Aorta (tissue), 5 donors: Measurements from ENCODE around the gene ADI1. TPM values are rescaled to one million over a fixed set of nuclear protein-coding genes. Genes with fewer than 3 reads are reported as not detected.

Experiments used
- ATAC-seq: fragments of 200-7000 bp; cut with Tn5 transposase; one replicate; pipeline ENCODE4 v1.9.1; 2022; ENCODE audit warnings: moderate library complexity; ENCODE audit not compliant: low FRiP score
- DNase-seq, 2 donors: peaks; one replicate each; pipeline ENCODE4 v3.0.0-alpha.2; 2020
- H3K27ac ChIP-seq, 2 donors: one replicate each; pipeline ENCODE4 v1.5.1; 2013; ENCODE audit warnings: low read length in 2 of 2, mild to moderate bottlenecking in 2 of 2, moderate library complexity in 2 of 2, control low read depth in 1 of 2, inconsistent platforms in 1 of 2, low read depth in 1 of 2
- H3K27me3 ChIP-seq, 2 donors: one replicate each; pipeline ENCODE4 v1.6.1; 2013; ENCODE audit warnings: control low read depth in 1 of 2, low read length in 1 of 2, mild to moderate bottlenecking in 1 of 2, moderate library complexity in 1 of 2; ENCODE audit not compliant: insufficient read depth in 2 of 2, control insufficient read depth in 1 of 2
- H3K36me3 ChIP-seq, 2 donors: one replicate each; pipeline ENCODE4 v1.6.1; 2013; ENCODE audit warnings: control low read depth in 1 of 2, low read length in 1 of 2, mild to moderate bottlenecking in 1 of 2; ENCODE audit not compliant: insufficient read depth in 2 of 2, control insufficient read depth in 1 of 2
- H3K4me1 ChIP-seq, 2 donors: one replicate each; pipeline ENCODE4 v1.6.1; 2013; ENCODE audit warnings: low read length in 2 of 2, control low read depth in 1 of 2, mild to moderate bottlenecking in 1 of 2, moderate library complexity in 1 of 2; ENCODE audit not compliant: insufficient read depth in 2 of 2, control insufficient read depth in 1 of 2
- H3K4me3 ChIP-seq, 2 donors: one replicate each; pipeline ENCODE4 v1.5.1; 2013; ENCODE audit warnings: low read length in 2 of 2, control low read depth in 1 of 2, mild to moderate bottlenecking in 1 of 2
- H3K9me3 ChIP-seq: one replicate; pipeline ENCODE4 v1.6.1; 2013; ENCODE audit warnings: mild to moderate bottlenecking, low read length; ENCODE audit not compliant: control insufficient read depth
- WGBS, 2 donors: extraction: QIAGEN DNeasy Blood & Tissue Kit; methylation state at CpG; one replicate each; pipeline ENCODE4 v1.1.7; 2013; 5-methylcytosine and 5-hydroxymethylcytosine counted together
- intact Hi-C, 2 donors: fragments of 100-400 bp; cut with DNase I; formaldehyde crosslinking; loops; one replicate each; pipeline versions ENCODE4 v1.14.2 to v1.15.0; 2022
- polyA plus RNA-seq, 2 donors: library from polyadenylated mRNA; stranded (reverse); fragments of 200-250 nt; gene quantifications; one replicate each; pipeline ENCODE4 v1.2.3, GENCODE V29; 2013
- total RNA-seq, 2 donors: library from RNA; stranded (reverse); fragmentation: NEBNext Ultra II Directional; extraction: Animal tissue kit (Norgen Biotek cat#: 25700); gene quantifications; one replicate each; pipeline ENCODE4 v1.2.1, GENCODE V29; 2021
- donor health status: healthy with polysubstance abuse.
- donor health status: Bipolar disorder and iron deficiency.
- donor health status: DM: no; HTN: no; CAD: no.
- donor health status: DM: no; HTN: no; CAD: no.
- donor health status: DM: yes; HTN: yes; CAD: no.

The ADI1 gene
- total and polyA plus RNA-seq, 4 donors = 63.7 to 206 (median 114) TPM

DNA sequence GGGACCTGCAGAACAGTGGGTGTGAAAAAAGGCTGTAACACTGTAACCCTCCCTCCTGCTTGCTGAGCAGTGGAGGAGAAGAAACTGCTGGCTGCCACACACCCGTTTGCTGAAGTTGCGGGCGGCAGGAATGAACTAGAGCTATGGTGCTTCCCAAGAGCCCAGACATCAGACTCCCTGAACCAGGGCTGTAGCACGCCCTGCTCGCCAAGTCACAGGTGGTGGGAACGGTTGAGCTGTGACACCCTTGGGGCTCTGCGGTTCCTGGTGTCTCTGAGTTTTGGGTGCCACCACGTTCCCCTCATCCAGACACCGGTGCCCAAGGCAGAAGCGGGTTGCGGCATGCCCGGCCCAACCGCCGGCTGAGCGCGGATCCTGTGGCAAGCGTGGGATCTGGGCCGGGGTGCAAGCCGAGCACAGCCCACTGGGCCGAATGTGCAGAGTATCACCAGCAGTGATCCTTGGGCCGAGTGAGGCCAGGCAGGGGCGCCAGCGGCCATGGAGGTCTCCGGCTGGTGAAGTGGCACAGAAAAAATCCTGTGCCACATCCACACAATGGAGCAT, 15.0 kb upstream of the ADI1 start:
- DNase-seq = no peak
- no peaks in the 10 kb centered on the region for H3K27me3 ChIP-seq
- H3K36me3 ChIP-seq = no peaks in the 10 kb centered on the region
- intact Hi-C loops = no loop called here
- H3K9me3 ChIP-seq = no peaks in the 10 kb centered on the region
- H3K4me1 ChIP-seq = no peaks in the 10 kb centered on the region
- ATAC-seq = no peak
- H3K4me3 ChIP-seq = no peak overlapping the region
- H3K27ac ChIP-seq = no peak overlapping the region
- 97% methylated on average over 24 of the region's 24 CpGs for whole genome bisulfite sequencing, 2 donors

DNA sequence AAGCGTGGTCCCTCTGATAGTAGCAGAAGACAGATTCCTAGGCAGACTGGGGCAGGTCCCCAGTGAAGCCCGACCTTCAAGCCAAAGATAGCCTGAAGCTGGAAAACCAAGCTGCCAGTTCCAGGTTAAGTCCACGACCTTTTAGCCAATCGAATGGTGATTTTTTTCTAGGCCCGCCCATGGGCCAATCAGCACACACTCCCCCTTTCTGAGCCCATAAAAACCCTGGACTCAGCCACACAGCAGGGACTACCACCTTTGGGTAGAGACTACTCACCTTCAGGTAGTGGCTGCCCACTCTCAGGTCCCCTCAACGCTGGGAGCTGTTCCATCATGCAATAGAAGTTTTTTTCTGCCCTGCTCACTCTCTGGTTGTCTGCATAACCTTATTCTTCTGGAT, 14.5 kb upstream of the ADI1 start:
- intact Hi-C loops = no loop called here
- no peak for ATAC-seq
- Histone ChIP-seq H3K9me3 (no peaks in the 10 kb centered on the region), H3K36me3 (no peaks in the 10 kb centered on the region), H3K27ac (no peak overlapping the region), H3K27me3 (no peaks in the 10 kb centered on the region), H3K4me1 (no peaks in the 10 kb centered on the region), H3K4me3 (no peak overlapping the region)
- no peak for DNase-seq
- 89 to 91% methylated on average over 6 of the region's 6 CpGs for WGBS, 2 donors

DNA sequence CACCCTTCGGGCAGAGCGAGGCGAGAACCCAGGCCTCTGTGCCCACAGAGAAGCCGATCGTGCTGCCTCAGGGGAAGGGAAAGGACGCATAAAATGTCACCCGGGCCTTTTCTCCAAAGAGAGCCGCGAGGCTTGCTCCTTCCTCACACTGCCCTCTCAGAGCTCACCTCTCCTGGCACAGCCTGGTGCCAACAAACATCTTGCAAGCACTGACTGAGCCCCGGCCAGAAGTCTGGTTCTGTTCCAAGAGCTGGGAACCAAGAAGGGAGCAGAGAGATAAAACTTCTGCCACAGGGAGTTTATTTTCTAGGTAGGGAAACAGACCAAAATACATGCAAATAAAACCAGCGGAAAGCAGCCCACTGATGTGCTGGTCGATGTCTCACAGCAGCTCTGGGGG, 13.6 kb upstream of the ADI1 start:
- intact Hi-C loops = no loop called here
- no peaks in the 10 kb centered on the region for H3K27me3 ChIP-seq
- H3K27ac ChIP-seq = no peak overlapping the region
- H3K9me3 ChIP-seq = no peaks in the 10 kb centered on the region
- DNase-seq = no peak
- H3K4me3 ChIP-seq = no peak overlapping the region
- no peaks in the 10 kb centered on the region for H3K4me1 ChIP-seq
- ATAC-seq = no peak
- H3K36me3 ChIP-seq = no peaks in the 10 kb centered on the region
- WGBS, 2 donors = 87 to 89% methylated on average over 12 of the region's 12 CpGs

DNA sequence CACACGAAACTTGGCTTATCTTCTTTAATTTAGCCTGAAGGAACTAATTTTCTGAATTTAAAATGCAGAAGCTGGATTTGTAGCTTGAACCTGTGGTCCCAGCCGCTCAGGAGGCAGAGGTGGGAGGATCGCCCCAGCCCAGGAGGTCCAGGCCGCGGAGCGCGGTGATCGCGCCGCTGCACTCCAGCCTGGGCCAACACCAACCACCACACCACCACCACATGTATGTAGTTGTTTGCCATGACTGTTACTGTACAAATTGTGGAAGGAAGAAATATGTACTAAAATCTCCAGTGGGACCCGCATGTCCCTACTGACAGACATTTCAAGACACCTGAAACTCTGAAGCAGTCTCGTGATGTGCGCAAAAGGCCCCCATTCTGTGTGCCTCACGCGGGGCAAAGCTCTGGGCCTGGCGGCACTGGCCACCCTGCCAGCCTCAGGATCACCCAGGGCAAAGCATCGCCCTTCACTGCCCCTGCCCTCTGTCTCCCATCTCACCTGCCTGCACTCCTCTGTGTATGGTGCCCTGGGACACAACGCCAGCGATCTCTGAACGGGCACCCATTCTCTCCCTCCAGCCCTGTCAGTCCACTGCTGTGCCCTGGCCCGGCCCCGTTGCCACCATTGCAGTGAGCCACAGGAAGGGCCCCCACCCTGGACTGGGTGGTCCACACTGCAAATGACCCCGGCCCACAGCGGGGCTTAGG, 10.1 kb upstream of the ADI1 start:
- Histone ChIP-seq H3K36me3 (no peaks in the 10 kb centered on the region), H3K4me3 (no peak overlapping the region), H3K4me1 (no peaks in the 10 kb centered on the region), H3K27ac (no peak overlapping the region), H3K9me3 (no peaks in the 10 kb centered on the region), H3K27me3 (no peaks in the 10 kb centered on the region)
- intact Hi-C loops = no loop called here
- DNase-seq (no peak), ATAC-seq (no peak)
- 95 to 97% methylated on average over 24 of the region's 24 CpGs for WGBS, 2 donors

DNA sequence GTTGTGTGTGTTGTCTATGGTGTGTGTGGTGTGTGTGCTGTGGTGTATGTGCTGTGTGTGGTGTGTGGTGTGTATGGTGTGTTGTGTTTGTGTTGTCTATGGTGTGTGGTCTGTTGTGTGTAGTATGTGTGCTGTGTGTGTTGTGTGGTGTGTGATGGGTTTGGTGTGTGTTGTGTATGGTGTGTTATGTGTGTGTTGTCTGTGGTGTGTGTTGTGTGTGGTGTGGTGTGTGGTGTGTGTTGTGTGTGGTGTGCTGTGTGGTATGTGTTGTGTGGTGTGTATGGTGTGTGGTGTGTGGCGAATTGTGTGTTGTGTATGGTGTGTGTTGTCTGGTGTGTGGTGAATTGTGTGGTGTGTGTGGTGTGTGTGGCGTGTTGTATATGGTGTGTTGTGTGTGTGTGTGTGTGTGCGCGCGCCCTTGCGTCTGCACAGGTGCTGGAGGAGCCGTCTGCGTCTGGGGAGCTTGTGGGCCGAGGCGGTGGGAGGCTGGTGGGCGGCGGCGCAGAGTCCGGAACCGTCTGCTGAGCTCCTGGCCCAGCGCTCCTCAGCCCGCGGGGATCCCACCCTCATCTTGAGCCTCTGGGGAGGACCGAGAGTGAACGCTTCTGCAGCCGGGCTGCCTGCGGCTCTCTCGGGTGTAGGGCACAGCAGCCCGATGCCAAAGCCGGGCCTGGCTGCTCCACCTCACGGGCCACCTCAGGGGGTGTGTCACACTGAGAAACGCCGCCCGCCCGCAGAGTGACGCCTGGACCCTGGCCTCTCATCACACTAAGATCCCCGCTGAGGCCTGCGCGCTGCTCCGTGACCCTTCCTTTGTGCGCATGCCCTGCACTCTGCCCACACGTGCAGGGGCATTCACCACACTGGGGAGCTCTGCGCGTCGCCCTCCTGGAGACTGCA, 8.8 kb upstream of the ADI1 start:
- peak; percentile 15 for ATAC-seq
- 78 to 85% methylated on average over 40 of the region's 40 CpGs for WGBS, 2 donors
- intact Hi-C loops = no loop called here

DNA sequence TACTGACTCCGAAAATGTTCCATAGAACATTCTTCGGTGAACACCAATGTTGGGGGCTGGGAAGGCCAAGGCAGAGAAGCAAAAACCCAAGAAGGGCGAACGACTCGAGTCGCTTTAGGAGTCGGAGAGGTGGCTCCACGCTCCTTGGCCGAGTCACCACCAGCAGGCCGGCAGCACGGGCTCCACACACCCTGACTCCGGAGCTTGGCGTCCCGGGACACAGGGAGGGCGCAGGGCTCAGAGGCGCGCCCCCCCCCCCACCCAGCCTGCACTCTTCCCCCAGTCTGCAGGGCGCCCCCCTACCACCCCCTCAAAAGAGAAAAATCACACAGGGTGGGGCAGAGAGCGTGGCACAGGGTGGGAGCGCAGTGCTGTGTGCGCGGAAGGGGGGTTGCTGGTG, 7.5 kb upstream of the ADI1 start:
- Histone ChIP-seq H3K27me3 (no peaks in the 10 kb centered on the region), H3K27ac (no peak overlapping the region), H3K9me3 (no peaks in the 10 kb centered on the region), H3K4me1 (peaks cover 0 to 3% of the 10 kb centered on the region in 2 donors), H3K4me3 (no peak overlapping the region), H3K36me3 (no peaks in the 10 kb centered on the region)
- no peak for ATAC-seq
- intact Hi-C loops = no loop called here
- 91 to 93% methylated on average over 21 to 22 of the region's 22 CpGs for WGBS, 2 donors
- DNase-seq = no peak

More for the DNA sequence above, 8.8 kb upstream of the ADI1 start:
- DNase-seq = peak in 1 of 2 donors; percentile 76
- Histone ChIP-seq H3K4me1 (peaks cover 0 to 3% of the 10 kb centered on the region in 2 donors), H3K36me3 (no peaks in the 10 kb centered on the region), H3K27me3 (no peaks in the 10 kb centered on the region), H3K9me3 (no peaks in the 10 kb centered on the region), H3K27ac (no peak overlapping the region), H3K4me3 (no peak overlapping the region)

DNA sequence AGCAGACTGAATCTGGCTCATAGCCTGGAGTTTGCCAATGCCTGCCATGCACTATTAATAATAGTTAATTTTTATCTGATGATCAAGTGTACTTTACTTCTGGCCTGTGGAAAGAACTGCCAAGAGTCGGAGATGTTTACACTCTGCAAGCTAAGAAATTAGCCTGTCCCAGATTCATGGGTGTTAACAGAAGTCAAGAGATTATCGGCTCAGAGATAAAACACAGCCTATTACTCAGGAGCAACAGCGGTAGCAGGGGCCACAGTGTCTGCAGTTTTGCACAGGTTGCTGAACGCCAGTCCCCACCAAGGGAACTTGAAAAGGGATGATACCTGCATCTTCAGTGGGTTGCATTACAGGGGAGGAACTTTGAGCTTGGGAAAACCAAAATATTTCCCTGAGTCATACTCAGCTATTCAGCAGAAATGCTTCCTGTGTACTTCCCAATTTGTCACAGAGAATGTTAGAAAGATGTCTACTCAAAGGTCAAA, 4.3 kb upstream of the ADI1 start:
- Histone ChIP-seq H3K4me1 (peaks cover 0 to 3% of the 10 kb centered on the region in 2 donors), H3K4me3 (no peak overlapping the region)

DNA sequence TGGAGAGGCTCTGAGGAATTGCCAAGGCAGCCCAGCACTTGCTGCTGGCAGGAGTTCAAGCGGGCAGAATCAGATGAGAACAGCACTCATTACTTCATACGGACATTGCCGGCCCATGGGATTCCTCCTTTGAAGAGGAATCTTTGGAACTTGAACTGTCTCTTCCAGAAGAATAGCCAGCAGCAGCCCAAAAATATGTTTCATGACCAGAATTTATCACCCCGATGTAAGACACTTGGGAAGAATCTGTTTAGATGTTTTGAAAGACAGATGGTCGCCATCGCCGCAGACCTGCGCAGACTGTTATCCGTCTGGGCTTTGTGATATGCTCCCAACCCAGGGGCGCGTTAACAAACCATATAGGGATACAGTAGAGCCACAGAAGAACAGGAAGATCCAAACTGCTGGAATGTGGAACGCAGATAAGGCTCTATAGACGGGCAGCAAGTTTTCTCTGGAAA, 3.7 kb upstream of the ADI1 start:
- H3K9me3 ChIP-seq = no peaks in the 10 kb centered on the region
- intact Hi-C loops = no loop called here
- no peaks in the 10 kb centered on the region for H3K27me3 ChIP-seq
- peak in 1 of 2 donors; percentile 68 for DNase-seq
- no peak overlapping the region for H3K4me3 ChIP-seq
- H3K36me3 ChIP-seq = no peaks in the 10 kb centered on the region
- 9 to 15% methylated on average over 13 of the region's 13 CpGs for WGBS, 2 donors
- no peak for ATAC-seq
- peaks cover 0 to 3% of the 10 kb centered on the region in 2 donors for H3K4me1 ChIP-seq
- H3K27ac ChIP-seq = peak overlapping the region; percentile 79 to 98

More for the DNA sequence above, 4.3 kb upstream of the ADI1 start:
- ATAC-seq = no peak
- H3K9me3 ChIP-seq = no peaks in the 10 kb centered on the region
- no peak for DNase-seq
- 10 to 14% methylated on average over 4 of the region's 4 CpGs for WGBS, 2 donors
- H3K27me3 ChIP-seq = no peaks in the 10 kb centered on the region
- H3K36me3 ChIP-seq = no peaks in the 10 kb centered on the region
- peak overlapping the region; percentile 79 to 98 for H3K27ac ChIP-seq
- intact Hi-C loops = no loop called here
